OCI-LY1 (cell line): ENCODE results near the gene CUX1.

Experiments used
- EZH2 ChIP-seq: fragments of 200-600 bp; sonication (generic), shearing (Covaris generic); IDR thresholded peaks from 2 replicates; pipeline ENCODE4 v1.8.0; 2017; ENCODE audit warnings: borderline replicate concordance, mixed run types, mild to moderate bottlenecking, antibody characterized with exemption, low read length, moderate library complexity, mixed read lengths
- TF ChIP-seq, protein P1 (sequence below): fragments of 200-600 bp; sonication (generic), shearing (Covaris generic); IDR thresholded peaks from 2 replicates; pipeline ENCODE4 v1.5.1; 2017; ENCODE audit warnings: mild to moderate bottlenecking, antibody characterized with exemption, low read length, moderate library complexity, mixed read lengths

GRCh38 chr7:101974393-101974792 lies 157.0 kb downstream of the CUX1 start:
- TF ChIP-seq, protein P1, sequence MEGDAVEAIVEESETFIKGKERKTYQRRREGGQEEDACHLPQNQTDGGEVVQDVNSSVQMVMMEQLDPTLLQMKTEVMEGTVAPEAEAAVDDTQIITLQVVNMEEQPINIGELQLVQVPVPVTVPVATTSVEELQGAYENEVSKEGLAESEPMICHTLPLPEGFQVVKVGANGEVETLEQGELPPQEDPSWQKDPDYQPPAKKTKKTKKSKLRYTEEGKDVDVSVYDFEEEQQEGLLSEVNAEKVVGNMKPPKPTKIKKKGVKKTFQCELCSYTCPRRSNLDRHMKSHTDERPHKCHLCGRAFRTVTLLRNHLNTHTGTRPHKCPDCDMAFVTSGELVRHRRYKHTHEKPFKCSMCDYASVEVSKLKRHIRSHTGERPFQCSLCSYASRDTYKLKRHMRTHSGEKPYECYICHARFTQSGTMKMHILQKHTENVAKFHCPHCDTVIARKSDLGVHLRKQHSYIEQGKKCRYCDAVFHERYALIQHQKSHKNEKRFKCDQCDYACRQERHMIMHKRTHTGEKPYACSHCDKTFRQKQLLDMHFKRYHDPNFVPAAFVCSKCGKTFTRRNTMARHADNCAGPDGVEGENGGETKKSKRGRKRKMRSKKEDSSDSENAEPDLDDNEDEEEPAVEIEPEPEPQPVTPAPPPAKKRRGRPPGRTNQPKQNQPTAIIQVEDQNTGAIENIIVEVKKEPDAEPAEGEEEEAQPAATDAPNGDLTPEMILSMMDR = no peak
- no peak for TF ChIP-seq EZH2
